HS-27A (cell line): Measurements from ENCODE around the gene TGOLN2.
A peak's percentile ranks its signal among the peaks of the same experiment; 100 is the strongest.
"Not testable (repeated sequence)": the region's sequence is repeated elsewhere in the genome, so short reads cannot be mapped to it uniquely, and the experiment has no call there.

Source experiments
- DNase-seq: peaks from one replicate; pipeline ENCODE4 v3.0.0-alpha.2; 2012; ENCODE audit warnings: low read depth, missing footprints

The TGOLN2 gene

GRCh38 chr2:85327822-85328617, at the start of gene TGOLN2:
TSS of gene TGOLN2 (minus strand) at chr2:85327989. CDS start at chr2:85327962, 27 bp downstream.
- peak; percentile 84 for DNase-seq

GRCh38 chr2:85377083-85377482, 49.3 kb upstream of the TGOLN2 start:
- DNase-seq = no peak

DNA sequence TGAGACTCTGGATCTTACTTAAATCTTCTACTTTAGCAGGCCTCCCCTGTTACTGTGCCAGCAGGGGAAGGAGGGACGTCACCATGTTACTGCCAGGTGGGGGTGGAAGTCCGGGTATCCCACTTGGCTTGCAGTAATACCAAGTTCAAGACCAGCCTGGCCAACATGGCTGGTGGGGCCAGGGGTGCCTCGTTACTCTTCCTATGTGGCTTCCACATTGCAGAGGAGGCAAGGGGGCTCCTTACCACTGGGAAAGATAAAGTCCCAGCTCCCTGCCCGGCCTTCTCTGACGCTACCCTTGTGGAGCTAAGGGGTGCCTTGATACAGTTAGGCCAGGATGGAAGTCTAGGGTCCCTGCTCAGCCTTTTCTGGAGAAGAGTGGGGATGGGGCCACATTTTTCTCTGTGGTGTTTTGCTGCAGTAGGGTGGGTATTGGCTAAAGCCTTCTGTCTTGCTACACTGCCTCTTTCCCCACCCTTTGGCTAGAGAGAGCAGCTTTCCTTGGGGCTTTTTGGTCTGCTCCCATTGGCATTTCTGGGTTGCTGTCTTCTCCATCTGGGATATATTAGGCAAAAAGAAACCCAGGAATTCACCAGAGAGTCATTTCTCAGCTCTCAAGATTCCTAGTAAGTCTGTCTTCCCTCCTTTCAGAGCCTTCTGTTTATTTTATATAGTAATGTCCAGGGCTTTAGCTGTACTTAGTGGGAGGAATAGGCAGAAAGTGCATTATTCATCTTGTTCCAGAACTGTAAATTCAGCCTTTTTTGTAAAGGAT, 48.7 kb upstream of the TGOLN2 start:
- DNase-seq = no peak

GRCh38 chr2:85371045-85371444, 43.3 kb upstream of the TGOLN2 start:
- DNase-seq = no peak

DNA sequence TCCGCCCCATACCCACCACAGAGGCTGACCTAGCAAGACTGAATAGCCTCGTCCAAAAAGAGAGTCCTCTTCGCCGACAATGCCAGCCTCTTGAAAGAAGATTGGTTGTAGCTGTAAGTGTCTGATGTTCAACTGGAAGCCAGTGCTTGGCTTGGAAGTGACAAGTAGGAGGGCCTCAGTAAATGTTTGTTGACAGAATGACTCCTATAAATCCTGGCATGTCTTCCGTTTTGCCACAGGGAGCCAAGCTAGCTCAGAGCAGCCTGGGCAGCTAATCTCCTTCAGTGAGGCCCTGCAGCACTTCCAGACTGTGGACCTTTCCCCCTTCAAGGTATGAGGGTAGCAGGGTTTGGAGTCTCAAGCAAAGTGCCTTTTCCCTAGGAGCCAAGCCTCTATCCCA, 41.7 kb upstream of the TGOLN2 start:
- DNase-seq = no peak

DNA sequence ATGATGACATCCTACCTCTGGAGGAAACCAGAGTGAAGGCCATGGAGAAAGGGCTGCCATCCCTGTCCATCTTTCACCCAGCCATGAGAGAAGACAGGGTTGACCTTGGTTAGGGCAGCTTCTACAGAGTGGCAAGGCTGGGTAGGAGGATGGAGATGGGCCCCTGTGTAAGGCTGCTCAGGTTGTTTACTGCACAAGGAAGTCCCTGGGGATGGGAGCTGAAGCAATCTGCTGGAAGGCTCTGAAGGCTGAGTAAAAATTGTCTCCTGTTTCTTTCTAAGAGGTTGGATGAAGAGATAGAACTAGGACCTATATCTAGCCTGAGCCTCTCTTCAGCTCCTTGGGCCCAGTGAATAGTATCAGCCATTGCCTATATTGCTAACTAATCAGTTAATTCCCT, 41.1 kb upstream of the TGOLN2 start:
- DNase-seq = no peak

- no peak for DNase-seq
These were observed 39.4 kb upstream of the TGOLN2 start for GRCh38 chr2:85367180-85367579.

GRCh38 chr2:85362653-85363387, 35.0 kb upstream of the TGOLN2 start:
- not testable (repeated sequence) for DNase-seq

DNA sequence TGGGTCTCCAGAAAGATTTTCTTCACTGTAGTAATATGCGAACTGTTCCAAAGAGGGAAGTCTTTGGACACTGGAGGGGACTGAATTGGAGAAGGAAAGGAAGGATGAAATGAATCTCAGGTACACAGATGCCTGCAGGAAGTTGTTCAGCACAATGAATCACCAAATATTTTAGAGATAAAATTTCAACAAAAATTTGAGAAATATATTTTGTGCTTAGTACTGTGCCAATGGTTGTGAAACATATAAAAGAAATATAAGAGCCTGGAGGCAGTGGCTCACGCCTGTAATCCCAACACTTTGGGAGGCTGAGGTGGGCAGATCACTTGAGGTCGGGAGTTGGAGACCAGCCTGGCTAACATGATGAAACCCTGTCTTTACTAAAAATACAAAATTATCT, 29.9 kb upstream of the TGOLN2 start:
- DNase-seq = no peak

DNA sequence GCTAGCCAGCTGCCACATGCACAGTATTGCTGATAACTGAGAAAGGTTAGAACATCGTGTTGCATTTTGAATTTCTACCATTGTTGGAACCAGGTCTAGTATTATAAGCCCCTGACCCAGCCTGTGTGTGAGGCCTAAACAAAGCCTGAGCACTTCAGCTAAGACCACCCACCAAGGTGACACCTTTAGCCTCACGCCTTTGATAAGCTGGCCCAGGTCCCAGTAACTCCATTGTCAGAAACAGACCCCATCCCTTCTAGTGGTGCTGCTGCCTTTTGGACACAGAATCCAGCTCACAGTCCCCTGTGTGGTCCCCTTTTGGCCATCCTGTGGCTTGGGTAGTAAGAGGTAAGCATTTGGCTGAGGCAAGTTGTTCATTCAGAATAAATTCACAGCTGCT, 28.4 kb upstream of the TGOLN2 start:
- no peak for DNase-seq

DNA sequence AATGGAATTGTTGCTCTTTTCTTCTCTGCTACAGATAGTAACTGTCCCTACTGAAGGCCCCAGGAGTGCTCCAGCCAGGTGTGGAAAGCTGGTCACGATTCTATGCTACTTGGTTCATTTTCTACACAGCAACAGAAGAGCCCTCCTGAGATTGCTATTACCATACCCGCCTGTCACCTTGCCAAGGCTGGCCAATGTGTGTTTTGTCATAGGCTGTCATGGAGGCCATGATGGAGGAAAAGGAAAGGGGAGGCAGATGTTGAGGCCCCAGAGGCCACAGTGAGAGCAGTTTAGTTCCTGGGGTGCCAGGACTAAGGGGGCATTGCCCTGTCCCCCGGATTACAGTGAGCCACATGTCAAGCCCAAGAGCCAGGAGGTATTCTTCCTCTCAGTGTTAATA, 27.7 kb upstream of the TGOLN2 start:
- DNase-seq = no peak

- DNase-seq = peak; percentile 12
These were observed 27.3 kb upstream of the TGOLN2 start for GRCh38 chr2:85355073-85355410.

DNA sequence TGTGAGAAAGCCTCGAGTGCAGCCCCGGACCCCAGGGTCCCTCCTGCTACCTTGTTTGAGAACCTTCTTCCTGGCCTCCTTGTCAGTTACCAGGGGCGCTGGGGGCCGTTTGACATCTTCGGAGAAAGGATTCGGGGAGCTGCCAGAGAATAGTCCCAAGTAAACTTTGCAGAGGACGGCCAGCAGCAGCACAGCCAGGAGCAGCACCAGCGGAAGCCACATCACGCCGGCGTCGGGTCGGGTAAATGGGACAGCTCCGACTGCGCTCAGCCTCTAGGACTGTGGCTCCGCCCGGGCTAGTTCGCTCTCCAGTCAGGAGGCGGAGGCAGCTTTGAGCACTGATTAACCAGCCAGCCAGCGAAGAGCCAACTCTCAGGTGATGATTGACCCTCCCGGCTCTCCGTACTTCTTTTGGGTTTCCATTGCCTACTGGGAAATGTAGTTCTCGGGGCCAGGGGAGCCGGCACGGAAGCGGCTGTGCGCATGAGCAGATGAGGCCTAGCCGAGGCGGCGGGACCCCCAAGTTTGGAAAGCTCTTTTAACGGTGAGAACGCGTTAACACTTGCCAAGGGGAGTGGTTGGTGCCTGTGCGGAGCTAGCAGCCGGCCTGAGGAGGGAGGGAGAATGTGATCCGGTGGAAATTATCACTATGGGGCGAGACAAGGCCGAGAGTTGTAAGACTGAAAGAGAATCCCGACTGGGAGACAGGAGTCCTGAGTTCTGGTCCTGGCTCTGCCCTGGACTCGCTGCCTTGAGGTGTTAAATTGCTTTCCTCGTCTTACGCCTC, 26.7 kb upstream of the TGOLN2 start, which contains the start of the genes ELMOD3 and RETSAT:
ELMOD3 (plus strand) TSS at position 484 of the 787 bp plus-strand sequence. CDS start 2,430 bp downstream, outside the sequence.
RETSAT (minus strand) TSS at position 243 of the 787 bp plus-strand sequence; CDS start at position 222, 21 bp downstream.
- peak; percentile 100 for DNase-seq

- DNase-seq = peak; percentile 26
These were observed 26.1 kb upstream of the TGOLN2 start for GRCh38 chr2:85353876-85354285.

DNA sequence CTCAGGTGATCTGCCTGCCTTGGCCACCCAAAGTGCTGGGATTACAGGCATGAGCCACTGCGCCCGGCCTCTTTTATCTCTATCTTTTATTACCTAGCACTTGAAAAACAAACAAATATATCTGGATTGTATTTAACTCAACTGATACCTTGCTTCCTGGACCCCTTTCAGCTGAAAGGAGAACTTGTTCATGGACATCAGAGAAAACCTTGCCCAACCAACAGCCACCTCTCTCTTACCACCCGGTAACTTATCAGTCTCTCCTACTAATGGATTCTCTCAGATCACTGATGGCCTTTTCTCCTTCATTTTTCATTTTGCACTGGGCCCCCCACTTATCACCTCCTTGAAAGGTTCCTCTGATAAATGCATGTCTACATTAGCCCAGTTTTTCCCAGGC, 19.8 kb upstream of the TGOLN2 start:
- no peak for DNase-seq

GRCh38 chr2:85344356-85344954, 16.7 kb upstream of the TGOLN2 start:
- DNase-seq = no peak

DNA sequence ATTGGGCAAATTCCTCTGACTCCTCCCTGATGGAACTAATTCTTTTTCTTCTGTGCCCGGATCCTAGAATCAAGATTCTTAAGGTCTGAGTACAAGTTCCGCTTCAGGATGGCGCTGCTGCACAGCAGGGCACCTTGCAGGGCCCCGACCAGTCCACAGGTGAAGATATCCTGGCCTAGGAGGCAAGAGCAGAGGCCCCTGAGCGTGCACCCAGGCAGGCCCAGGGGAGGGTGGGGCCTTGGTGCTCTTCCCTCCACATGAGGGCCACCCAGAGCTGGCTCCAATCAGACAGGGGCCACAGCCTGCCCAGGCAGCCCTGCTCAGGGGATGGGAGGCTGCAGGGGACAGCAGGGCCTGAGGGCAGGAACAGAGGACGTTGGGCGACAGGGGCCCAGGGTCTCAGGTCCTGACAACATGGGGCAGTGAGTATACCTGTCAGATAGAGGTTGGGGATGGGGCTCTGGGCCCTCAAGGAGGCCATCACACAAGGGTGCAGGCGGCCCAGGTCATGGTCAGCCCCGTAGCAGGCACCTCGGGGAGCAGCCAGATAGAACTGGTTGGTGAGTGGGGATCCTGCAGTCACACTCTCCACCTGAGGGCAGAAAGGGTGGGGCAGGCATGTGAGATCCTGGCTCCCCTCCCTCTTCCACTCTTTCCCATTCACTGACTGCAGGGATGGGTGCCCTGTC, 15.6 kb upstream of the TGOLN2 start:
- not testable (repeated sequence) for DNase-seq

- DNase-seq = no peak
These were observed 14.4 kb upstream of the TGOLN2 start for GRCh38 chr2:85342156-85342555.

DNA sequence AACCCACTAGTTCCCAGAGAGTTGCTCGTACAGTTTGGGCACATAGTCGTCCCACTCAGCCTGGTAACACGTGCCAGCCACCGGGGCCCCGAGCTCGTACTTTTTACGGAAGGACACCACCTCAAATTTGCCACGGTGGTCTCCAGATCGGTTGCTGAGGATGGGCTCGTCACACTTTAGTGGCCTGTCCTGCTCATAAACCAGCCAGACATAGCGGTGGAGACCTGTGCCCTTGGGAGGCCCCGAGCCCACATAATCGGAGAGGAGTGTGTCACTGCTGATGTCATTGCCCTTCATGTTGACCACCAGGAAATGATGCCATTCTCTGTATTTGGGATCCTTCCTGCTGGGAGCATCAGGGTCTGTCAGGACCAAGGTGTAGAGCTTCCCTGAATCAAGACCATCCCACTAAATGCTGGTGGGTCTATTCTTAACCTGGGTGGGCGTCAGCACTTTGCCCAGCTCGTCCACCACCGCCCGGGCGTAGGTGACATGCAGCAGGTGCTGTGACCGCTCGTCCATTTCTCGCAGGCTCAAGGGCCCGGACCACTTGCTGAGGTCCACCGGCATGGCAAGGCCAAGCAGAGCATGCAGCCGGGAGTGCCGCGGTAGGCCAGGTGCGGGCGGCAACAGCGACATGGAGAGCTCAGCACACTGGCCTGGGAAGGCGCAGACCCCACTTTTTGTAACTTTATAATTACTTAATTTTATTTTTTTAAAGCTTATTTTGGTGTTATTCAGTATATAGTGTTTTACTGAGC, 13.7 kb upstream of the TGOLN2 start:
- DNase-seq = no peak
